ENCODE results near the gene KLHL6. TPM values are rescaled to one million over a fixed set of nuclear protein-coding genes. Genes with fewer than 3 reads are reported as not detected.

The KLHL6 gene
- total and polyA plus RNA-seq, 2 experiments from 2014 or later, result 0.03 TPM; not detected in 1

DNA sequence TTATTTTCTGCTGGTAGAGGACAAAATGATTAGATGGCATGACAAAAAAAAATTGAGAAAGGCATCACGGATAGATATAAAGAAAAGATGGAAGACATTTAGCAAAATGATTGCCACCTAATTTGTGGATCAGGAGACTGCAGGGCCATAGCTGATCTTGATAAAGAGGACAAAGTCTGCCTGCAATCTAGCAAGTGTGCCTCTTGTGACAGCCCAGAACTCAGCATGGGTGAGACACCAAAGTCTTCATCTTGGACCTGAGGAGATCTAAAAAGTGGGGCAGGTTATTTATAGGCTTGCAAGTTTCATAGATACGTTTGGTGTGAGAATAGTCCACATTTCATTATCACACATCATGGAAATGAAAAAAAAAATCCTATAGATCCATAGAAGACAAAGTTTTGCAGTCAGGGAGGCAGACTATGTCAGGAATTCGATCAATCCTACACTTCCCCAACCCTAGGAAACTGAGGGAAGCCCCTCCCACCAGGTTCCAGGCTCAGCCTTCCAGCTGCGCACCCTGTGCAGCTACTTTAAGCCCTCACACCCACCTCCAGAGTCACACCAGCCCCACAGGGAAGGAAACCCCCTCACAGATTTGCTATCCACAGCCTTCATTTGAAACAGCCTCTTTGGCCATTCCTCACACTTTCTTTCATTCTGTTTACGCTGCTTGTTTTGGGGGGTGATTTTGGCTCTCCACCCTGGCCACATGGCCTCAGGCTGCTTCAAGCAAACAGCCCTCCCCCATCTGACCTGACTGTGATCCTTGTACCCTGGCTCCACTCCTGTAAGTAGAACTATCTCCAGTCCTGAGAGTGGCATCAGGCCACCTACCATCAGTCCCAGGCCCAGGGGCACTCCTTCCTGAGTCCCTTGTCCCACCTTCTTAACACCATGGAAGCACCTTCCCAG lies 28.1 kb upstream of the KLHL6 start:
- Histone ChIP-seq H3K36me3 (no peaks in the 10 kb centered on the region), H3K27me3 (no peaks in the 10 kb centered on the region), H3K4me1 (ENCODE audit: low read depth) (peaks cover 19% of the 10 kb centered on the region), H3K27ac (no peak overlapping the region), H3K4me3 (no peak overlapping the region), H3K9me3 (ENCODE audit: low read depth) (no peaks in the 10 kb centered on the region)
- DNase-seq (ENCODE audit: low read depth in 1 of 2, low spot score in 1 of 2), result peak in 1 of 2 donors; percentile 19
- TF ChIP-seq, protein P1, sequence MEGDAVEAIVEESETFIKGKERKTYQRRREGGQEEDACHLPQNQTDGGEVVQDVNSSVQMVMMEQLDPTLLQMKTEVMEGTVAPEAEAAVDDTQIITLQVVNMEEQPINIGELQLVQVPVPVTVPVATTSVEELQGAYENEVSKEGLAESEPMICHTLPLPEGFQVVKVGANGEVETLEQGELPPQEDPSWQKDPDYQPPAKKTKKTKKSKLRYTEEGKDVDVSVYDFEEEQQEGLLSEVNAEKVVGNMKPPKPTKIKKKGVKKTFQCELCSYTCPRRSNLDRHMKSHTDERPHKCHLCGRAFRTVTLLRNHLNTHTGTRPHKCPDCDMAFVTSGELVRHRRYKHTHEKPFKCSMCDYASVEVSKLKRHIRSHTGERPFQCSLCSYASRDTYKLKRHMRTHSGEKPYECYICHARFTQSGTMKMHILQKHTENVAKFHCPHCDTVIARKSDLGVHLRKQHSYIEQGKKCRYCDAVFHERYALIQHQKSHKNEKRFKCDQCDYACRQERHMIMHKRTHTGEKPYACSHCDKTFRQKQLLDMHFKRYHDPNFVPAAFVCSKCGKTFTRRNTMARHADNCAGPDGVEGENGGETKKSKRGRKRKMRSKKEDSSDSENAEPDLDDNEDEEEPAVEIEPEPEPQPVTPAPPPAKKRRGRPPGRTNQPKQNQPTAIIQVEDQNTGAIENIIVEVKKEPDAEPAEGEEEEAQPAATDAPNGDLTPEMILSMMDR (IDR thresholded peaks at IDR 0.05; ENCODE audit: low read depth, low read length), result no peak

DNA sequence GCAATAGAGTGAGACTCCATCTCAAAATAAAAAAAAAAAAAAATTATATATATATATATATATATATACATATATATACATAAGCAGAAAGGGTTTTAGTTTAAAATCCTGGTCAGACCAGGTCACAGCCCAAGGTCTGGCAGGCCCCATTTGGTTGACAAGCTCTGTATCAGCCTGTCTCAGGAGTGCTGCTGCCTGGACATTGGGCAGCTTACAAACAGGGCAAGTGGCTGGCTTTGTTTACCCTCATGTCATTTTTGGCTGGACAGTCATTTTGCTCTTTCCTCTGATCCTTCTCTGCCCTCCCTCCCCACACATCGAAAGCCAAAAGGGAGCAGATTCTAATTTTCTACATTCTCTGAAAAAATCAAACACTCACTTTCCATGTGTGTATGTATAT lies 26.7 kb upstream of the KLHL6 start:
- TF ChIP-seq, protein P1 (IDR thresholded peaks at IDR 0.05; ENCODE audit: low read depth, low read length), result no peak
- no peaks in the 10 kb centered on the region for H3K36me3 ChIP-seq
- DNase-seq (ENCODE audit: low read depth in 1 of 2, low spot score in 1 of 2), result no peak
- no peak overlapping the region for H3K4me3 ChIP-seq
- H3K27ac ChIP-seq, result no peak overlapping the region
- H3K9me3 ChIP-seq (ENCODE audit: low read depth), result no peaks in the 10 kb centered on the region
- H3K4me1 ChIP-seq (ENCODE audit: low read depth), result peaks cover 19% of the 10 kb centered on the region
- peaks cover 4% of the 10 kb centered on the region for H3K27me3 ChIP-seq

DNA sequence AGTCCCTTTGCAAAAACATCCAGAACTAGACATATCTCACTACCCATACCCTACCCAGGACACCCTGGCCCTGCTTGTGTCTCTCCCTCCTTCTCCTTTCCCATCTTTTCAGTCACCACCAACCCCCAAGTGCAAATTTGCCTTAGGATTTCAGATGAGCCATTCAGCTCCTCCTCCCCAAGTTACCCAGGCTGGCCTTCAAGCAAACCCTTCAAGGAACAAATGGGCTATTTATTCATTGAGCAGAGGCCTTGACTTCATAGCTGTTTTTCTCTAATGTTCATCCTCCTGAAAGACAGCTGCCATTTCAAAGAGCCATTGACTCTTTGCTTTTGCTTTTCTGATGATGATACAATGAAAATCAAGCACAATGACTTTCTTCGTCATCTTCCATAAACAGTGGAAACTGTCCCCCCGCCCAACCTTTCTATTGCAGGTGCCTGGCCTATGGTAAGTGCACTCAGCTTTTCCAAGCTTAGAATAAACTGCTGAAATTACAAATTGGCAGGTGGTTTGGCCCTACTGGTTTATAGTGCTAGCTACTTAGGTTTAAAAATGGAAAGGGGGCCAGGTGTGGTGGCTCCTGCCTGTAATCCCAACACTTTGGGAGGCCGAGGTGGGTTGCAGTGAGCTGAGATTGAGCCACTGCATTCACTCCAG lies 26.1 kb upstream of the KLHL6 start:
- no peak for DNase-seq (ENCODE audit: low read depth in 1 of 2, low spot score in 1 of 2)
- H3K9me3 ChIP-seq (ENCODE audit: low read depth), result no peaks in the 10 kb centered on the region
- TF ChIP-seq, protein P1 (IDR thresholded peaks at IDR 0.05; ENCODE audit: low read depth, low read length), result no peak
- no peaks in the 10 kb centered on the region for H3K36me3 ChIP-seq
- no peak overlapping the region for H3K27ac ChIP-seq
- no peak overlapping the region for H3K4me3 ChIP-seq
- peaks cover 8% of the 10 kb centered on the region for H3K27me3 ChIP-seq
- H3K4me1 ChIP-seq (ENCODE audit: low read depth), result peaks cover 19% of the 10 kb centered on the region

DNA sequence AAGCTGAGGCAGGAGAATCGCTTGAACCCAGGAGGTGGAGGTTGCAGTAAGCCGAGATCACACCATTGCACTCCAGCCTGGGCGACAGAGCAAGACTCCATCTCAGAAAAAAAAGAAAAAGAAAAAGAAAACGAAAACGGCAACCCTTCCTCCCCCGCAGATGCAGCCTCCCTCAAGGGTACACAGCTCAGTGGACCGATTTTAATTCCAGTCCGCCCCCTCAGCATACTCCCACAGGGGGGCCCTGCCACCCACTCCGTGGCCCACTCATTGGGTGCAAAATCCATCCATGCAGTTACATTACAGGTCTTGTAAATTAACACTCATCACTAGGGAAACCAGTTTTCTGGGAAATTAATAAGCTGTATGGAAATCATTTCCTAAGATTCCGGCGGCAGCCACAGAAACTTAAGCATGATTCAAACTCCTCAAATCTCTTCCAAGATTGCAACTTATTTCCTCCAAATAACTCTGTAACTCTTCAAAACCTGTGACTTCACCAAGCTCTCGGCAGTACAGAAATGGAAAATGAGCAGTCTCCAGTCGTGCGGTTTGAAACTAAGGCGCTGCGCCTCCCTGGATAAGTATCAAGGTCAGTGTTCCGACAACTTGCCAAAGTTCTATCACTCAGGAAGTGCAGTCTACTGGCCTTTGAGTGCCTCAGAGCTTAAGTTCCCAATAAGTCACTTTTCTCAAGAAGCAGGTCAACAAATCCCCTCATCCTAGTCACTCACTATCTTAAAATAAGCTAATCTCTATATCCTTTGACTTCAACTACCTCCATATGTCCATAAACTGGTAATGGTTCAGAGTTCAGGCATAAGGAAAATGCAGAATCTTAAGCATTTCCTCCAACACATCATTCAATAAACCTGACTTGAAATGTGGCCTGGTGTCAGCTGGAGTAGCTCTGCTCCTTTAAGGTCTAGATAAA lies 24.7 kb upstream of the KLHL6 start:
- peaks cover 19% of the 10 kb centered on the region for H3K4me1 ChIP-seq (ENCODE audit: low read depth)
- H3K27ac ChIP-seq, result no peak overlapping the region
- H3K4me3 ChIP-seq, result no peak overlapping the region
- peak in 1 of 2 donors; percentile 82 for DNase-seq (ENCODE audit: low read depth in 1 of 2, low spot score in 1 of 2)
- H3K9me3 ChIP-seq (ENCODE audit: low read depth), result no peaks in the 10 kb centered on the region
- H3K27me3 ChIP-seq, result peaks cover 8% of the 10 kb centered on the region
- TF ChIP-seq, protein P1 (IDR thresholded peaks at IDR 0.05; ENCODE audit: low read depth, low read length), result no peak
- no peaks in the 10 kb centered on the region for H3K36me3 ChIP-seq

DNA sequence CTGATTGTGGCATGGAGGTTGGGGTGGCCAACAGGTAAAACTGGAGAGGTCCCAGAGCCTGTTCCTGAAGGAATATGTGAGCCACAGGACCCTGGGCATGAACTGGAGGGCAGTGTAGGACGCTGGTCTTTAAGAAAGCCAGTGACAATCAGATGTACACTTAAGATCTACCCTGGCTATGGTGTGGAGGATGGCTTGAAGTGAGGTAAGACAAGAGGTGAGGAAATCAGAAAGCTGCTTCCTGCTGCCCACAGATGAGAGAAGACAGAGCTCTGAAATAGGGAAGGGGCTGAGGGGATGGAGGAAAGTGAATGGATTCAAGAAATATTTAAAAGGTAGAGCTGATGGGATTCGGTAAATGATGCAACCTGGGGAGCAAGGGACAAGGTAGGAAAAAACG lies 22.7 kb upstream of the KLHL6 start:
- peaks cover 8% of the 10 kb centered on the region for H3K27me3 ChIP-seq
- DNase-seq (ENCODE audit: low read depth in 1 of 2, low spot score in 1 of 2), result no peak
- H3K36me3 ChIP-seq, result no peaks in the 10 kb centered on the region
- no peaks in the 10 kb centered on the region for H3K9me3 ChIP-seq (ENCODE audit: low read depth)
- TF ChIP-seq, protein P1 (IDR thresholded peaks at IDR 0.05; ENCODE audit: low read depth, low read length), result no peak
- no peak overlapping the region for H3K4me3 ChIP-seq
- H3K4me1 ChIP-seq (ENCODE audit: low read depth), result peaks cover 6% of the 10 kb centered on the region
- H3K27ac ChIP-seq, result no peak overlapping the region
